ENCODE results near the gene TBPL2.

DNA sequence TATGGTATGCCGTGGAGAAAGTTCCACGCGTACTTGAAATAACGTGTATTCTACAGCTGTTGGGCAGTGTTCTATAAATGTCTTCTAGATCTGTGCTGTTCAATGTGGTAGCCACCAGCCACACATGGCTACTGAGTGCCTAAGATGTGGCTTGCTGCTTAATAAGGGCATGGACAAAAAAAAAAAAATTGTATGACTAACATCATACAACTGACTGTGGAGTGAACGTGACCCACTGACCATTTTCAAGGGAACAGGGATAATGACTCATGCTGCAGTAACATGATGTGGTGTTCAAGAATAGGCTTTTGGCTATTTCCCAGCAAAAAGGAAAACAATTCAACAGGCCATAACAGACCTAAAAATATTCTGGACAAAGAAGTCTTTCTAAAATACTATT lies 41.7 kb downstream of the TBPL2 start:
- no peak for TF ChIP-seq POLR2A (IDR thresholded peaks at IDR 0.05)
- TF ChIP-seq, protein P1, sequence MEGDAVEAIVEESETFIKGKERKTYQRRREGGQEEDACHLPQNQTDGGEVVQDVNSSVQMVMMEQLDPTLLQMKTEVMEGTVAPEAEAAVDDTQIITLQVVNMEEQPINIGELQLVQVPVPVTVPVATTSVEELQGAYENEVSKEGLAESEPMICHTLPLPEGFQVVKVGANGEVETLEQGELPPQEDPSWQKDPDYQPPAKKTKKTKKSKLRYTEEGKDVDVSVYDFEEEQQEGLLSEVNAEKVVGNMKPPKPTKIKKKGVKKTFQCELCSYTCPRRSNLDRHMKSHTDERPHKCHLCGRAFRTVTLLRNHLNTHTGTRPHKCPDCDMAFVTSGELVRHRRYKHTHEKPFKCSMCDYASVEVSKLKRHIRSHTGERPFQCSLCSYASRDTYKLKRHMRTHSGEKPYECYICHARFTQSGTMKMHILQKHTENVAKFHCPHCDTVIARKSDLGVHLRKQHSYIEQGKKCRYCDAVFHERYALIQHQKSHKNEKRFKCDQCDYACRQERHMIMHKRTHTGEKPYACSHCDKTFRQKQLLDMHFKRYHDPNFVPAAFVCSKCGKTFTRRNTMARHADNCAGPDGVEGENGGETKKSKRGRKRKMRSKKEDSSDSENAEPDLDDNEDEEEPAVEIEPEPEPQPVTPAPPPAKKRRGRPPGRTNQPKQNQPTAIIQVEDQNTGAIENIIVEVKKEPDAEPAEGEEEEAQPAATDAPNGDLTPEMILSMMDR (IDR thresholded peaks at IDR 0.05): no peak

Measured in right lobe of liver (tissue), 4 donors.